ENCODE results near the gene LRBA.

The LRBA gene

GRCh38 chr4:150297861-150298474 lies 717.1 kb downstream of the LRBA start:
- no peaks in the 10 kb centered on the region for H3K9me3 Mint-ChIP-seq (ENCODE audit: low read depth)
- peaks cover 2% of the 10 kb centered on the region for H3K36me3 Mint-ChIP-seq
- no peak overlapping the region for H3K4me3 Mint-ChIP-seq
- no peak overlapping the region for H3K27ac Mint-ChIP-seq
- no peaks in the 10 kb centered on the region for H3K27me3 Mint-ChIP-seq
- H3K4me1 Mint-ChIP-seq (ENCODE audit: low read depth) = peaks cover 10% of the 10 kb centered on the region

GRCh38 chr4:150289881-150290280 lies 725.2 kb downstream of the LRBA start:
- Mint-ChIP-seq H3K27me3 (no peaks in the 10 kb centered on the region), H3K4me3 (no peak overlapping the region), H3K4me1 (ENCODE audit: low read depth) (peaks cover 4% of the 10 kb centered on the region), H3K9me3 (ENCODE audit: low read depth) (peaks cover 6% of the 10 kb centered on the region), H3K36me3 (peaks cover 17% of the 10 kb centered on the region), H3K27ac (no peak overlapping the region)

- peaks cover 6% of the 10 kb centered on the region for H3K9me3 Mint-ChIP-seq (ENCODE audit: low read depth)
Measured at GRCh38 chr4:150289198-150289597, 725.9 kb downstream of the LRBA start.

GRCh38 chr4:150286656-150287055 lies 728.4 kb downstream of the LRBA start:
- Mint-ChIP-seq H3K9me3 (ENCODE audit: low read depth) (no peaks in the 10 kb centered on the region), H3K36me3 (peaks cover 29% of the 10 kb centered on the region), H3K27ac (no peak overlapping the region), H3K4me3 (no peak overlapping the region), H3K27me3 (no peaks in the 10 kb centered on the region), H3K4me1 (ENCODE audit: low read depth) (peaks cover 4% of the 10 kb centered on the region)

More at GRCh38 chr4:150289198-150289597, 725.9 kb downstream of the LRBA start:
- Mint-ChIP-seq H3K4me3 (no peak overlapping the region), H3K36me3 (peaks cover 17% of the 10 kb centered on the region), H3K27me3 (no peaks in the 10 kb centered on the region), H3K4me1 (ENCODE audit: low read depth) (peaks cover 4% of the 10 kb centered on the region), H3K27ac (no peak overlapping the region)

- H3K36me3 Mint-ChIP-seq = peaks cover 49% of the 10 kb centered on the region
- no peaks in the 10 kb centered on the region for H3K9me3 Mint-ChIP-seq (ENCODE audit: low read depth)
- H3K4me3 Mint-ChIP-seq = no peak overlapping the region
- no peaks in the 10 kb centered on the region for H3K27me3 Mint-ChIP-seq
- H3K4me1 Mint-ChIP-seq (ENCODE audit: low read depth) = no peaks in the 10 kb centered on the region
- H3K27ac Mint-ChIP-seq = no peak overlapping the region
Measured at GRCh38 chr4:150283689-150284088, 731.4 kb downstream of the LRBA start.

- H3K27ac Mint-ChIP-seq = no peak overlapping the region
- H3K4me3 Mint-ChIP-seq = no peak overlapping the region
- H3K36me3 Mint-ChIP-seq = peaks cover 60% of the 10 kb centered on the region
Measured at GRCh38 chr4:150280975-150281374, 734.1 kb downstream of the LRBA start.

GRCh38 chr4:150280081-150280895 lies 734.8 kb downstream of the LRBA start:
- Mint-ChIP-seq H3K27ac (no peak overlapping the region), H3K4me1 (ENCODE audit: low read depth) (no peaks in the 10 kb centered on the region), H3K27me3 (no peaks in the 10 kb centered on the region), H3K36me3 (peaks cover 60% of the 10 kb centered on the region), H3K4me3 (no peak overlapping the region), H3K9me3 (ENCODE audit: low read depth) (no peaks in the 10 kb centered on the region)

More at GRCh38 chr4:150280975-150281374, 734.1 kb downstream of the LRBA start:
- Mint-ChIP-seq H3K4me1 (ENCODE audit: low read depth) (no peaks in the 10 kb centered on the region), H3K27me3 (no peaks in the 10 kb centered on the region), H3K9me3 (ENCODE audit: low read depth) (no peaks in the 10 kb centered on the region)

GRCh38 chr4:150278206-150278605 lies 736.9 kb downstream of the LRBA start:
- H3K36me3 Mint-ChIP-seq = peaks cover 69% of the 10 kb centered on the region
- H3K9me3 Mint-ChIP-seq (ENCODE audit: low read depth) = peaks cover 5% of the 10 kb centered on the region
- no peak overlapping the region for H3K4me3 Mint-ChIP-seq
- no peak overlapping the region for H3K27ac Mint-ChIP-seq
- H3K4me1 Mint-ChIP-seq (ENCODE audit: low read depth) = no peaks in the 10 kb centered on the region
- H3K27me3 Mint-ChIP-seq = no peaks in the 10 kb centered on the region

- Mint-ChIP-seq H3K27me3 (no peaks in the 10 kb centered on the region), H3K9me3 (ENCODE audit: low read depth) (no peaks in the 10 kb centered on the region), H3K4me3 (no peak overlapping the region), H3K27ac (no peak overlapping the region), H3K36me3 (peaks cover 27% of the 10 kb centered on the region), H3K4me1 (ENCODE audit: low read depth) (no peaks in the 10 kb centered on the region)
Measured at GRCh38 chr4:150268444-150268843, 746.6 kb downstream of the LRBA start.

- no peak overlapping the region for H3K4me3 Mint-ChIP-seq
- H3K27me3 Mint-ChIP-seq = no peaks in the 10 kb centered on the region
- H3K9me3 Mint-ChIP-seq (ENCODE audit: low read depth) = no peaks in the 10 kb centered on the region
- no peaks in the 10 kb centered on the region for H3K4me1 Mint-ChIP-seq (ENCODE audit: low read depth)
- no peak overlapping the region for H3K27ac Mint-ChIP-seq
- peaks cover 23% of the 10 kb centered on the region for H3K36me3 Mint-ChIP-seq
Measured at GRCh38 chr4:150265806-150266205, 749.3 kb downstream of the LRBA start.

GRCh38 chr4:150264595-150265161 lies 750.4 kb downstream of the LRBA start:
- H3K4me1 Mint-ChIP-seq (ENCODE audit: low read depth) = no peaks in the 10 kb centered on the region
- H3K27ac Mint-ChIP-seq = no peak overlapping the region
- H3K36me3 Mint-ChIP-seq = peaks cover 16% of the 10 kb centered on the region
- no peaks in the 10 kb centered on the region for H3K27me3 Mint-ChIP-seq
- H3K9me3 Mint-ChIP-seq (ENCODE audit: low read depth) = no peaks in the 10 kb centered on the region
- no peak overlapping the region for H3K4me3 Mint-ChIP-seq

- no peaks in the 10 kb centered on the region for H3K27me3 Mint-ChIP-seq
- no peaks in the 10 kb centered on the region for H3K9me3 Mint-ChIP-seq (ENCODE audit: low read depth)
- H3K4me1 Mint-ChIP-seq (ENCODE audit: low read depth) = no peaks in the 10 kb centered on the region
- H3K27ac Mint-ChIP-seq = no peak overlapping the region
- no peak overlapping the region for H3K4me3 Mint-ChIP-seq
- peaks cover 7% of the 10 kb centered on the region for H3K36me3 Mint-ChIP-seq
Measured at GRCh38 chr4:150262611-150263010, 752.5 kb downstream of the LRBA start.

GRCh38 chr4:150261571-150261970 lies 753.5 kb downstream of the LRBA start:
- Mint-ChIP-seq H3K27me3 (no peaks in the 10 kb centered on the region), H3K4me1 (ENCODE audit: low read depth) (no peaks in the 10 kb centered on the region), H3K36me3 (peaks cover 7% of the 10 kb centered on the region), H3K9me3 (ENCODE audit: low read depth) (no peaks in the 10 kb centered on the region), H3K4me3 (no peak overlapping the region), H3K27ac (no peak overlapping the region)

- Mint-ChIP-seq H3K27ac (no peak overlapping the region), H3K4me1 (ENCODE audit: low read depth) (no peaks in the 10 kb centered on the region), H3K9me3 (ENCODE audit: low read depth) (no peaks in the 10 kb centered on the region), H3K36me3 (peaks cover 5% of the 10 kb centered on the region), H3K4me3 (no peak overlapping the region), H3K27me3 (no peaks in the 10 kb centered on the region)
Measured at GRCh38 chr4:150259861-150260567, 755.1 kb downstream of the LRBA start.

GRCh38 chr4:150258569-150258968 lies 756.5 kb downstream of the LRBA start:
- Mint-ChIP-seq H3K27me3 (no peaks in the 10 kb centered on the region), H3K36me3 (peaks cover 5% of the 10 kb centered on the region), H3K9me3 (ENCODE audit: low read depth) (no peaks in the 10 kb centered on the region), H3K4me3 (no peak overlapping the region), H3K4me1 (ENCODE audit: low read depth) (no peaks in the 10 kb centered on the region), H3K27ac (no peak overlapping the region)

All from activated naive CD8-positive, alpha-beta T cell (primary cell).